HCT116 (cell line): ENCODE measurements around the gene CCL23.

Experiments
- CTCF ChIP-seq, 3 experiments: fragments of 200-600 bp in 1 of 3; sonication (generic) in 1 of 3; IDR thresholded peaks in 2 of 3; conservative IDR thresholded peaks in 1 of 3; 2 replicates each; pipeline ENCODE4 v1.5.1; 2012 to 2017; ENCODE audit warnings: low read depth in 2 of 3, low read length in 2 of 3, antibody characterized with exemption in 1 of 3, borderline replicate concordance in 1 of 3, control low read depth in 1 of 3, mild to moderate bottlenecking in 1 of 3, mixed read lengths in 1 of 3, mixed run types in 1 of 3, moderate library complexity in 1 of 3; ENCODE audit not compliant: insufficient read depth in 1 of 3
- YY1 ChIP-seq: IDR thresholded peaks from 2 replicates; pipeline ENCODE4 v1.6.1; 2011; ENCODE audit warnings: low read length, low read depth, moderate library complexity, mild to moderate bottlenecking; ENCODE audit not compliant: insufficient replicate concordance; ENCODE audit errors: extremely low read depth

GRCh38 chr17:36057911-36058310 lies 40.1 kb upstream of the CCL23 start:
- TF ChIP-seq CTCF (IDR thresholded peaks at IDR 0.05 in 2 of 3, conservative IDR thresholded peaks at IDR 0.05 in 1 of 3; ENCODE audit: borderline replicate concordance in 1 of 3, insufficient read depth in 1 of 3, low read depth in 2 of 3, low read length in 2 of 3): no peak
- no peak for TF ChIP-seq YY1
